ENCODE results near the gene NCOA3.

Gene NCOA3

GRCh38 chr20:47653869-47654268, 152.2 kb downstream of the NCOA3 start:
- TF ChIP-seq, protein P1, sequence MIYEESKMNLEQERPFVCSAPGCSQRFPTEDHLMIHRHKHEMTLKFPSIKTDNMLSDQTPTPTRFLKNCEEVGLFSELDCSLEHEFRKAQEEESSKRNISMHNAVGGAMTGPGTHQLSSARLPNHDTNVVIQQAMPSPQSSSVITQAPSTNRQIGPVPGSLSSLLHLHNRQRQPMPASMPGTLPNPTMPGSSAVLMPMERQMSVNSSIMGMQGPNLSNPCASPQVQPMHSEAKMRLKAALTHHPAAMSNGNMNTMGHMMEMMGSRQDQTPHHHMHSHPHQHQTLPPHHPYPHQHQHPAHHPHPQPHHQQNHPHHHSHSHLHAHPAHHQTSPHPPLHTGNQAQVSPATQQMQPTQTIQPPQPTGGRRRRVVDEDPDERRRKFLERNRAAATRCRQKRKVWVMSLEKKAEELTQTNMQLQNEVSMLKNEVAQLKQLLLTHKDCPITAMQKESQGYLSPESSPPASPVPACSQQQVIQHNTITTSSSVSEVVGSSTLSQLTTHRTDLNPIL (CRISPR knock-in tag; IDR thresholded peaks at IDR 0.05; ENCODE audit: low read depth) = no peak
- no peak for TF ChIP-seq SNAI2 (CRISPR knock-in tag; IDR thresholded peaks at IDR 0.05)
- no peak for TF ChIP-seq ZNF565 (CRISPR knock-in tag; conservative IDR thresholded peaks at IDR 0.05; ENCODE audit: low read depth)
- TF ChIP-seq ZC3H10 (CRISPR knock-in tag; IDR thresholded peaks at IDR 0.05) = no peak
- no peak for TF ChIP-seq OSR1 (CRISPR knock-in tag; IDR thresholded peaks at IDR 0.05)
- TF ChIP-seq GLIS3 (CRISPR knock-in tag; IDR thresholded peaks at IDR 0.05) = no peak
- TF ChIP-seq, protein P2, sequence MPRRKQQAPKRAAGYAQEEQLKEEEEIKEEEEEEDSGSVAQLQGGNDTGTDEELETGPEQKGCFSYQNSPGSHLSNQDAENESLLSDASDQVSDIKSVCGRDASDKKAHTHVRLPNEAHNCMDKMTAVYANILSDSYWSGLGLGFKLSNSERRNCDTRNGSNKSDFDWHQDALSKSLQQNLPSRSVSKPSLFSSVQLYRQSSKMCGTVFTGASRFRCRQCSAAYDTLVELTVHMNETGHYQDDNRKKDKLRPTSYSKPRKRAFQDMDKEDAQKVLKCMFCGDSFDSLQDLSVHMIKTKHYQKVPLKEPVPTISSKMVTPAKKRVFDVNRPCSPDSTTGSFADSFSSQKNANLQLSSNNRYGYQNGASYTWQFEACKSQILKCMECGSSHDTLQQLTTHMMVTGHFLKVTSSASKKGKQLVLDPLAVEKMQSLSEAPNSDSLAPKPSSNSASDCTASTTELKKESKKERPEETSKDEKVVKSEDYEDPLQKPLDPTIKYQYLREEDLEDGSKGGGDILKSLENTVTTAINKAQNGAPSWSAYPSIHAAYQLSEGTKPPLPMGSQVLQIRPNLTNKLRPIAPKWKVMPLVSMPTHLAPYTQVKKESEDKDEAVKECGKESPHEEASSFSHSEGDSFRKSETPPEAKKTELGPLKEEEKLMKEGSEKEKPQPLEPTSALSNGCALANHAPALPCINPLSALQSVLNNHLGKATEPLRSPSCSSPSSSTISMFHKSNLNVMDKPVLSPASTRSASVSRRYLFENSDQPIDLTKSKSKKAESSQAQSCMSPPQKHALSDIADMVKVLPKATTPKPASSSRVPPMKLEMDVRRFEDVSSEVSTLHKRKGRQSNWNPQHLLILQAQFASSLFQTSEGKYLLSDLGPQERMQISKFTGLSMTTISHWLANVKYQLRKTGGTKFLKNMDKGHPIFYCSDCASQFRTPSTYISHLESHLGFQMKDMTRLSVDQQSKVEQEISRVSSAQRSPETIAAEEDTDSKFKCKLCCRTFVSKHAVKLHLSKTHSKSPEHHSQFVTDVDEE (CRISPR knock-in tag; IDR thresholded peaks at IDR 0.05) = no peak
- TF ChIP-seq ZNF8 (CRISPR knock-in tag; IDR thresholded peaks at IDR 0.05) = no peak
- TF ChIP-seq ZFP3 (CRISPR knock-in tag; IDR thresholded peaks at IDR 0.05) = no peak
- no peak for TF ChIP-seq ZNF70 (CRISPR knock-in tag; IDR thresholded peaks at IDR 0.05)
- TF ChIP-seq PPARA (CRISPR knock-in tag; IDR thresholded peaks at IDR 0.05; ENCODE audit: borderline replicate concordance) = no peak
- TF ChIP-seq BACH2 (CRISPR knock-in tag; IDR thresholded peaks at IDR 0.05; ENCODE audit: borderline replicate concordance) = no peak
- TF ChIP-seq TCF4 (CRISPR knock-in tag; IDR thresholded peaks at IDR 0.05; ENCODE audit: borderline replicate concordance) = no peak
- no peak for TF ChIP-seq ESRRG (CRISPR knock-in tag; IDR thresholded peaks at IDR 0.05)
- no peak for TF ChIP-seq RARB (CRISPR knock-in tag; IDR thresholded peaks at IDR 0.05)
- no peak for TF ChIP-seq ZFP30 (CRISPR knock-in tag; IDR thresholded peaks at IDR 0.05)
- TF ChIP-seq CSDC2 (CRISPR knock-in tag; IDR thresholded peaks at IDR 0.05) = no peak
- TF ChIP-seq, protein P3, sequence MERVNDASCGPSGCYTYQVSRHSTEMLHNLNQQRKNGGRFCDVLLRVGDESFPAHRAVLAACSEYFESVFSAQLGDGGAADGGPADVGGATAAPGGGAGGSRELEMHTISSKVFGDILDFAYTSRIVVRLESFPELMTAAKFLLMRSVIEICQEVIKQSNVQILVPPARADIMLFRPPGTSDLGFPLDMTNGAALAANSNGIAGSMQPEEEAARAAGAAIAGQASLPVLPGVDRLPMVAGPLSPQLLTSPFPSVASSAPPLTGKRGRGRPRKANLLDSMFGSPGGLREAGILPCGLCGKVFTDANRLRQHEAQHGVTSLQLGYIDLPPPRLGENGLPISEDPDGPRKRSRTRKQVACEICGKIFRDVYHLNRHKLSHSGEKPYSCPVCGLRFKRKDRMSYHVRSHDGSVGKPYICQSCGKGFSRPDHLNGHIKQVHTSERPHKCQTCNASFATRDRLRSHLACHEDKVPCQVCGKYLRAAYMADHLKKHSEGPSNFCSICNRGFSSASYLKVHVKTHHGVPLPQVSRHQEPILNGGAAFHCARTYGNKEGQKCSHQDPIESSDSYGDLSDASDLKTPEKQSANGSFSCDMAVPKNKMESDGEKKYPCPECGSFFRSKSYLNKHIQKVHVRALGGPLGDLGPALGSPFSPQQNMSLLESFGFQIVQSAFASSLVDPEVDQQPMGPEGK (CRISPR knock-in tag; IDR thresholded peaks at IDR 0.05; ENCODE audit: borderline replicate concordance) = no peak
- no peak for ATAC-seq

DNA sequence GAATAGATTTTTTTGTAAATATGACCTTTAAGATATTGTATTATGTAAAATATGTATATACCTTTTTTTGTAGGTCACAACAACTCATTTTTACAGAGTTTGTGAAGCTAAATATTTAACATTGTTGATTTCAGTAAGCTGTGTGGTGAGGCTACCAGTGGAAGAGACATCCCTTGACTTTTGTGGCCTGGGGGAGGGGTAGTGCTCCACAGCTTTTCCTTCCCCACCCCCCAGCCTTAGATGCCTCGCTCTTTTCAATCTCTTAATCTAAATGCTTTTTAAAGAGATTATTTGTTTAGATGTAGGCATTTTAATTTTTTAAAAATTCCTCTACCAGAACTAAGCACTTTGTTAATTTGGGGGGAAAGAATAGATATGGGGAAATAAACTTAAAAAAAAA, 152.7 kb downstream of the NCOA3 start:
- TF ChIP-seq ZNF70 (CRISPR knock-in tag; IDR thresholded peaks at IDR 0.05) (no peak), TCF4 (CRISPR knock-in tag; IDR thresholded peaks at IDR 0.05; ENCODE audit: borderline replicate concordance) (no peak), PPARA (CRISPR knock-in tag; IDR thresholded peaks at IDR 0.05; ENCODE audit: borderline replicate concordance) (no peak), CSRNP3 (CRISPR knock-in tag; IDR thresholded peaks at IDR 0.05) (no peak), CSDC2 (CRISPR knock-in tag; IDR thresholded peaks at IDR 0.05) (no peak)
- TF ChIP-seq, protein P2 (CRISPR knock-in tag; IDR thresholded peaks at IDR 0.05) = no peak
- no peak for ATAC-seq

DNA sequence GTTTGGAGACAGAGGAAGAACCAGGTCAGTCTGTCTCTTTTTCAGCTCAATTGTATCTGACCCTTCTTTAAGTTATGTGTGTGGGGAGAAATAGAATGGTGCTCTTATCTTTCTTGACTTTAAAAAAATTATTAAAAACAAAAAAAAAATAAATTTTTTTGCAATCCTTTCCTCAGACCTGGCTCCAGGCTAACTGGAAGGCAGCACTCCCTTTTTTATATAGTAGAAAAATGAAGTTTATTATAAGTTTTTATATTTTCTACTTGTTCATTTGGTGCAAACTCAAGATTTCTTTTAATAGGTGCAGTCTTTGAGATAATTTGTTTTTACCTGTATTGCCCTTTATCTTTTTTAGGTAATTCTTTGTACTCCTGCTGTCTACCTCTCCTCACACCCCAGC, 153.9 kb downstream of the NCOA3 start:
- no peak for ATAC-seq
- TF ChIP-seq ZNF565 (CRISPR knock-in tag; conservative IDR thresholded peaks at IDR 0.05; ENCODE audit: low read depth) (no peak), OSR1 (CRISPR knock-in tag; IDR thresholded peaks at IDR 0.05) (no peak), TOX (CRISPR knock-in tag; IDR thresholded peaks at IDR 0.05; ENCODE audit: borderline replicate concordance) (no peak), ZNF70 (CRISPR knock-in tag; IDR thresholded peaks at IDR 0.05) (no peak), SNAI2 (CRISPR knock-in tag; IDR thresholded peaks at IDR 0.05) (no peak), PPARA (CRISPR knock-in tag; IDR thresholded peaks at IDR 0.05; ENCODE audit: borderline replicate concordance) (no peak), RARB (CRISPR knock-in tag; IDR thresholded peaks at IDR 0.05) (no peak), CSRNP3 (CRISPR knock-in tag; IDR thresholded peaks at IDR 0.05) (no peak), ZC3H10 (CRISPR knock-in tag; IDR thresholded peaks at IDR 0.05) (no peak)
